ENCODE data around the gene TTF2. TPM values are rescaled to one million over a fixed set of nuclear protein-coding genes. Genes with fewer than 3 reads are reported as not detected.

The TTF2 gene
- polyA plus RNA-seq, 1 experiment = 12.4 TPM

GRCh38 chr1:117017062-117017461 is 43.1 kb upstream of the TTF2 start:
- no peak for DNase-seq (ENCODE audit: low read depth, low spot score)
- POLR2A ChIA-PET = no interaction called here
- no peak overlapping the region for H3K27ac ChIP-seq (ENCODE audit: low read depth, low read length)

GRCh38 chr1:117017648-117018047 is 42.5 kb upstream of the TTF2 start:
- DNase-seq (ENCODE audit: low read depth, low spot score) = no peak
- Histone ChIP-seq H3K4me3 (ENCODE audit: low read depth, low read length) (no peak overlapping the region), H3K9me3 (ENCODE audit: control insufficient read depth, insufficient read depth, low read length) (no peaks in the 10 kb centered on the region), H3K27ac (ENCODE audit: low read depth, low read length) (no peak overlapping the region), H3K27me3 (ENCODE audit: control insufficient read depth, insufficient read depth, low read length) (no peaks in the 10 kb centered on the region)
- POLR2A ChIA-PET = no interaction called here
- CTCF ChIA-PET = no interaction called here
- no peak for TF ChIP-seq CTCF (IDR thresholded peaks at IDR 0.05; ENCODE audit: low read depth, low read length)

More at GRCh38 chr1:117017062-117017461, 43.1 kb upstream of the TTF2 start:
- TF ChIP-seq CTCF (IDR thresholded peaks at IDR 0.05; ENCODE audit: low read depth, low read length) = no peak
- Histone ChIP-seq H3K4me3 (ENCODE audit: low read depth, low read length) (no peak overlapping the region), H3K27me3 (ENCODE audit: control insufficient read depth, insufficient read depth, low read length) (no peaks in the 10 kb centered on the region), H3K9me3 (ENCODE audit: control insufficient read depth, insufficient read depth, low read length) (no peaks in the 10 kb centered on the region)
- CTCF ChIA-PET = no interaction called here

- Histone ChIP-seq H3K27ac (ENCODE audit: low read depth, low read length) (no peak overlapping the region), H3K4me3 (ENCODE audit: low read depth, low read length) (no peak overlapping the region), H3K27me3 (ENCODE audit: control insufficient read depth, insufficient read depth, low read length) (no peaks in the 10 kb centered on the region), H3K9me3 (ENCODE audit: control insufficient read depth, insufficient read depth, low read length) (no peaks in the 10 kb centered on the region)
- no peak for DNase-seq (ENCODE audit: low read depth, low spot score)
- ChIA-PET CTCF (no interaction called here), POLR2A (no interaction called here)
- no peak for TF ChIP-seq CTCF (IDR thresholded peaks at IDR 0.05; ENCODE audit: low read depth, low read length)
Observed at GRCh38 chr1:117020526-117021156, 39.5 kb upstream of the TTF2 start.

GRCh38 chr1:117022114-117022513 is 38.0 kb upstream of the TTF2 start:
- no peak for DNase-seq (ENCODE audit: low read depth, low spot score)
- no peak for TF ChIP-seq CTCF (IDR thresholded peaks at IDR 0.05; ENCODE audit: low read depth, low read length)
- ChIA-PET CTCF (no interaction called here), POLR2A (no interaction called here)
- H3K4me3 ChIP-seq (ENCODE audit: low read depth, low read length) = no peak overlapping the region
- H3K27ac ChIP-seq (ENCODE audit: low read depth, low read length) = no peak overlapping the region
- H3K27me3 ChIP-seq (ENCODE audit: control insufficient read depth, insufficient read depth, low read length) = no peaks in the 10 kb centered on the region
- no peaks in the 10 kb centered on the region for H3K9me3 ChIP-seq (ENCODE audit: control insufficient read depth, insufficient read depth, low read length)

GRCh38 chr1:117025568-117025967 is 34.6 kb upstream of the TTF2 start:
- POLR2A ChIA-PET = no interaction called here
- CTCF ChIA-PET = no interaction called here
- Histone ChIP-seq H3K4me3 (ENCODE audit: low read depth, low read length) (no peak overlapping the region), H3K9me3 (ENCODE audit: control insufficient read depth, insufficient read depth, low read length) (no peaks in the 10 kb centered on the region), H3K27me3 (ENCODE audit: control insufficient read depth, insufficient read depth, low read length) (peaks cover 3% of the 10 kb centered on the region), H3K27ac (ENCODE audit: low read depth, low read length) (no peak overlapping the region)
- no peak for TF ChIP-seq CTCF (IDR thresholded peaks at IDR 0.05; ENCODE audit: low read depth, low read length)
- DNase-seq (ENCODE audit: low read depth, low spot score) = no peak

All from AG04450 (cell line).